A549 treated with ZK216348 at 1 μM for 4 hours (cell line): ENCODE results near the gene TMEM170A. TPM values are rescaled to one million over a fixed set of nuclear protein-coding genes. Genes with fewer than 3 reads are reported as not detected.

Experiments used
- total RNA-seq: library from RNA; stranded (reverse); fragments of 200-300 nt; extraction: Qiagen RNA extraction; gene quantifications from 5 replicates; pipeline ENCODE4 v1.2.3, GENCODE V29; 2022; ENCODE audit warnings: low read depth

Gene TMEM170A
- 10.7 to 17.8 TPM (median 14.9 TPM) in 5 replicates for total RNA-seq

GRCh38 chr16:75464122-75464918, at the start of gene TMEM170A:
TSS of gene TMEM170A (minus strand) at chr16:75464689. CDS start at chr16:75464600, 89 bp downstream.

GRCh38 chr16:75495076-75495674, 30.7 kb upstream of the TMEM170A start, which contains the start of gene CHST6:
TSS of gene CHST6 (minus strand) at chr16:75495441. CDS start at chr16:75479828, 15,613 bp downstream.

GRCh38 chr16:75432828-75433731, 31.4 kb downstream of the TMEM170A start, which contains the start of gene CFDP1:
TSS of gene CFDP1 (minus strand) at chr16:75433503. CDS start at chr16:75433352, 151 bp downstream.

Other genes starting within 250 kb of the TMEM170A start
- gene CTRB1, start 245.7 kb downstream of the TMEM170A start, total RNA-seq, result not detected in 5 replicates
- 48.1 to 121 TPM (median 108 TPM) in 5 replicates for gene BCAR1, start 213.1 kb downstream of the TMEM170A start, total RNA-seq
- gene CFDP1, start 31.2 kb downstream of the TMEM170A start, total RNA-seq, result 55.6 to 88.5 TPM (median 63.8 TPM) in 5 replicates
- gene CHST6, start 30.8 kb upstream of the TMEM170A start, total RNA-seq, result 0.13 to 0.22 TPM (median 0.15 TPM) in 4 of 5 replicates, not detected in the other
- 0.08 TPM in 1 of 5 replicates, not detected in the others for gene CHST5, start 71.4 kb upstream of the TMEM170A start, total RNA-seq
- 7.1 to 10.3 TPM (median 8.8 TPM) in 5 replicates for gene TMEM231, start 91.6 kb upstream of the TMEM170A start, total RNA-seq
- 78.4 to 100 TPM (median 93.8 TPM) in 5 replicates for gene GABARAPL2, start 101.7 kb upstream of the TMEM170A start, total RNA-seq
- gene ADAT1, start 158.6 kb upstream of the TMEM170A start, total RNA-seq, result 25.9 to 39.9 TPM (median 38.3 TPM) in 5 replicates
- 158 to 171 TPM (median 168 TPM) in 5 replicates for gene KARS1, start 183.0 kb upstream of the TMEM170A start, total RNA-seq
- gene TERF2IP, start 183.1 kb upstream of the TMEM170A start, total RNA-seq, result 42.2 to 49.4 TPM (median 44.0 TPM) in 5 replicates
- gene CPHXL2, start 212.3 kb upstream of the TMEM170A start, total RNA-seq, result not detected in 5 replicates
- gene DUXB, start 236.8 kb upstream of the TMEM170A start, total RNA-seq, result not detected in 5 replicates